ENCODE results near the gene REM1.

GRCh38 chr20:31496761-31497295, 21.7 kb downstream of the REM1 start:
- TF ChIP-seq CTCF (conservative IDR thresholded peaks at IDR 0.05; ENCODE audit: low read depth in 2 of 2) (no peak), EZH2phosphoT487 (IDR thresholded peaks at IDR 0.05; ENCODE audit: unreplicated experiment) (no peak), REST (IDR thresholded peaks at IDR 0.05; ENCODE audit: unreplicated experiment) (no peak), JUNB (IDR thresholded peaks at IDR 0.05; ENCODE audit: unreplicated experiment) (no peak), POLR2AphosphoS5 (IDR thresholded peaks at IDR 0.05; ENCODE audit: low read depth) (no peak), EZH2 (IDR thresholded peaks at IDR 0.05; ENCODE audit: low read depth, unreplicated experiment) (no peak), STAT1 (IDR thresholded peaks at IDR 0.05; ENCODE audit: unreplicated experiment) (no peak), ETS1 (IDR thresholded peaks at IDR 0.05) (no peak), CREB1 (CRISPR knock-in tag; IDR thresholded peaks at IDR 0.05; ENCODE audit: low read depth) (no peak), ZNF331 (CRISPR knock-in tag; IDR thresholded peaks at IDR 0.05; ENCODE audit: low read depth) (no peak), NANOG (IDR thresholded peaks at IDR 0.05; ENCODE audit: borderline replicate concordance) (no peak), ZNF114 (CRISPR knock-in tag; IDR thresholded peaks at IDR 0.05) (no peak), ZNF462 (CRISPR knock-in tag; IDR thresholded peaks at IDR 0.05) (no peak)

Measured in GM23338 (cell line).